Activated CD8-positive, alpha-beta memory T cell treated with anti-CD3 and anti-CD28 coated beads, Interleukin-2, amount 50 U/mL, for 24 hours (primary cell): ENCODE measurements around the gene TCF25.

Experiments
- DNase-seq: peaks from one replicate; pipeline ENCODE4 v3.0.0-alpha.2; 2020; ENCODE audit errors: extremely low read depth

The TCF25 gene

GRCh38 chr16:89844739-89845339, 28.6 kb upstream of the TCF25 start:
- DNase-seq, result no peak

GRCh38 chr16:89845417-89845816, 28.0 kb upstream of the TCF25 start:
- no peak for DNase-seq

- no peak for DNase-seq
These were observed 26.1 kb upstream of the TCF25 start for GRCh38 chr16:89847051-89847939.

GRCh38 chr16:89847940-89848297, 25.5 kb upstream of the TCF25 start:
- DNase-seq, result no peak

- no peak for DNase-seq
These were observed 24.4 kb upstream of the TCF25 start for GRCh38 chr16:89848974-89849373.

- DNase-seq, result no peak
These were observed 19.9 kb upstream of the TCF25 start for GRCh38 chr16:89853306-89853993.

- no peak for DNase-seq
These were observed 18.0 kb upstream of the TCF25 start for GRCh38 chr16:89855301-89855945.

- no peak for DNase-seq
These were observed 17.4 kb upstream of the TCF25 start for GRCh38 chr16:89855986-89856385.

- no peak for DNase-seq
These were observed 14.3 kb upstream of the TCF25 start for GRCh38 chr16:89858973-89859614.

- no peak for DNase-seq
These were observed 13.8 kb upstream of the TCF25 start for GRCh38 chr16:89859615-89860007.

GRCh38 chr16:89860747-89861304, 12.6 kb upstream of the TCF25 start:
- peak; percentile 46 for DNase-seq

- DNase-seq, result no peak
These were observed 11.7 kb upstream of the TCF25 start for GRCh38 chr16:89861648-89862047.

- DNase-seq, result no peak
These were observed 10.7 kb upstream of the TCF25 start for GRCh38 chr16:89862732-89863131.

- no peak for DNase-seq
These were observed 9.5 kb upstream of the TCF25 start for GRCh38 chr16:89863741-89864526.

GRCh38 chr16:89864527-89864820, 8.9 kb upstream of the TCF25 start:
- DNase-seq, result no peak

GRCh38 chr16:89867918-89868317, 5.5 kb upstream of the TCF25 start:
- DNase-seq, result no peak

- no peak for DNase-seq
These were observed 3.5 kb upstream of the TCF25 start for GRCh38 chr16:89869911-89870310.

- no peak for DNase-seq
These were observed 3.0 kb upstream of the TCF25 start for GRCh38 chr16:89870440-89870839.

- DNase-seq, result no peak
These were observed 1.5 kb upstream of the TCF25 start for GRCh38 chr16:89871895-89872294.

- peak; percentile 91 for DNase-seq
These were observed 739 bp downstream of the TCF25 start for GRCh38 chr16:89873972-89874689.
